Panc1 (cell line): ENCODE measurements around the gene HTRA2.

Experiments
- CTCF ChIP-seq: fragments of 450-650 bp; IDR thresholded peaks from 2 replicates; pipeline ENCODE4 v1.5.1; 2017; ENCODE audit warnings: mild to moderate bottlenecking
- REST ChIP-seq, 2 experiments: IDR thresholded peaks; 2 replicates each; pipeline ENCODE4 v1.6.1; 2011 to 2012; ENCODE audit warnings: low read depth in 2 of 2, control low read depth in 1 of 2, low read length in 1 of 2, mild to moderate bottlenecking in 1 of 2, moderate library complexity in 1 of 2; ENCODE audit not compliant: insufficient read depth in 1 of 2

GRCh38 chr2:74503506-74504475, 25.9 kb upstream of the HTRA2 start:
- no peak for TF ChIP-seq REST (IDR thresholded peaks at IDR 0.05; ENCODE audit: insufficient read depth in 1 of 2, low read depth in 2 of 2, low read length in 1 of 2)
- no peak for TF ChIP-seq CTCF
